NCI-H82 (cell line): ENCODE data around the gene SF3B4.
"Not testable (repeated sequence)": the region's sequence is repeated elsewhere in the genome, so short reads cannot be mapped to it uniquely, and the experiment has no call there.

Source experiments
- DNase-seq: peaks from one replicate; lab custom pipeline; 2025; lab: John Stamatoyannopoulos, UW

SF3B4 gene

GRCh38 chr1:149927563-149928400 is at the start of gene SF3B4:
SF3B4 (minus strand) TSS chr1:149927803; CDS start chr1:149927759, 44 bp downstream.
- DNase-seq, result peak; percentile 98

- DNase-seq, result no peak
Observed at GRCh38 chr1:149977345-149977744, 49.7 kb upstream of the SF3B4 start.

- no peak for DNase-seq
Observed at GRCh38 chr1:149972547-149972946, 44.9 kb upstream of the SF3B4 start.

GRCh38 chr1:149967646-149968045 is 40.0 kb upstream of the SF3B4 start:
- DNase-seq, result no peak

GRCh38 chr1:149967041-149967440 is 39.4 kb upstream of the SF3B4 start:
- no peak for DNase-seq

GRCh38 chr1:149966405-149966804 is 38.8 kb upstream of the SF3B4 start:
- no peak for DNase-seq

- DNase-seq, result no peak
Observed at GRCh38 chr1:149965440-149965839, 37.8 kb upstream of the SF3B4 start.

GRCh38 chr1:149963358-149963757 is 35.8 kb upstream of the SF3B4 start:
- DNase-seq, result no peak

GRCh38 chr1:149962736-149963135 is 35.1 kb upstream of the SF3B4 start:
- DNase-seq, result no peak

GRCh38 chr1:149962039-149962647 is 34.5 kb upstream of the SF3B4 start:
- DNase-seq, result peak; percentile 80

GRCh38 chr1:149957548-149957947 is 29.9 kb upstream of the SF3B4 start:
- not testable (repeated sequence) for DNase-seq

GRCh38 chr1:149949911-149950310 is 22.3 kb upstream of the SF3B4 start:
- DNase-seq, result no peak

GRCh38 chr1:149945206-149945605 is 17.6 kb upstream of the SF3B4 start:
- no peak for DNase-seq

- peak; percentile 66 for DNase-seq
Observed at GRCh38 chr1:149942885-149943284, 15.3 kb upstream of the SF3B4 start.

GRCh38 chr1:149942207-149942606 is 14.6 kb upstream of the SF3B4 start:
- peak; percentile 75 for DNase-seq

- DNase-seq, result no peak
Observed at GRCh38 chr1:149940427-149940826, 12.8 kb upstream of the SF3B4 start.

- DNase-seq, result not testable (repeated sequence)
Observed at GRCh38 chr1:149938668-149939003, 11.0 kb upstream of the SF3B4 start.

- DNase-seq, result no peak
Observed at GRCh38 chr1:149937759-149938158, 10.2 kb upstream of the SF3B4 start.

GRCh38 chr1:149936992-149937705 is 9.5 kb upstream of the SF3B4 start:
- DNase-seq, result peak; percentile 31

GRCh38 chr1:149936170-149936991 is 8.8 kb upstream of the SF3B4 start, which contains the start of gene MTMR11:
MTMR11 (minus strand) TSS chr1:149936879; CDS start chr1:149936647, 232 bp downstream.
- no peak for DNase-seq

GRCh38 chr1:149934356-149934755 is 6.8 kb upstream of the SF3B4 start:
- no peak for DNase-seq

- no peak for DNase-seq
Observed at GRCh38 chr1:149933208-149933607, 5.6 kb upstream of the SF3B4 start.
